ENCODE results near the gene TBC1D21. TPM values are rescaled to one million over a fixed set of nuclear protein-coding genes. Genes with fewer than 3 reads are reported as not detected.
A peak's percentile ranks its signal among the peaks of the same experiment; 100 is the strongest.

The TBC1D21 gene
- total and polyA plus RNA-seq, 8 donors, result not detected

DNA sequence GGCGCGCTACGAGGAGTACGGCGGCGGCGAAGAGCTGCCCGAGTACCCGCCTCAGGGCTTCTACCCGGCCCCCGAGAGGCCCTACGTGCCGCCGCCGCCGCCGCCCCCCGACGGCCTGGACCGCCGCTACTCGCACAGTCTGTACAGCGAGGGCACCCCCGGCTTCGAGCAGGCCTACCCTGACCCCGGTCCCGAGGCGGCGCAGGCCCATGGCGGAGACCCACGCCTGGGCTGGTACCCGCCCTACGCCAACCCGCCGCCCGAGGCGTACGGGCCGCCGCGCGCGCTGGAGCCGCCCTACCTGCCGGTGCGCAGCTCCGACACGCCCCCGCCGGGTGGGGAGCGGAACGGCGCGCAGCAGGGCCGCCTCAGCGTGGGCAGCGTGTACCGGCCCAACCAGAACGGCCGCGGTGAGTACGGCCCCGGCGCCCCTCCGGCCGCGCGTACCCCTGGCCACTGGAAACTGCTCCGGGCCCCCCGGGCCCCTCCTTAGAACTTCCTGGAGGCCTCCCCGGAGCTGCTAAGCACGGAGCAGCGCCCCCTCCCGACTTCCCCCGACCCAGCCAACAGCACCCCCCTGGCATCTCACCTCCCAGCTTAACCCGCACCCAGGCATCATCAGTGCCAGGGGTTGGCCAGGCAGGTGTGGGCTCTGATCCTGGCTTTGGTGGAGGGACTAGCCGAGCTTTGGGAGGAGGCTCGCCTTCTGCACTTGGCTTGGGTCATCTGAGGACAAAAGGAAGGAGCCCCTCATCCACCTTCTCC lies 54.3 kb downstream of the TBC1D21 start:
- intact Hi-C loops (cut with DNase I), result no loop called here
- Histone ChIP-seq H3K27me3 (no peaks in the 10 kb centered on the region), H3K4me1 (peaks cover 0 to 6% (median 5%) of the 10 kb centered on the region in 3 donors), H3K4me3 (peak overlapping the region; percentile 51 to 69 (median 61)), H3K36me3 (no peaks in the 10 kb centered on the region), H3K27ac (peak overlapping the region; percentile 70 to 83 (median 82)), H3K9me3 (no peaks in the 10 kb centered on the region)
- DNase-seq (peak; percentile 67 to 92 (median 80)), FAIRE-seq (no peak), ATAC-seq (peak; percentile 74 to 87 (median 82))
- 1% methylated on average over 37 to 78 of the region's 78 CpGs for WGBS, 2 donors
- TF ChIP-seq, protein P1, sequence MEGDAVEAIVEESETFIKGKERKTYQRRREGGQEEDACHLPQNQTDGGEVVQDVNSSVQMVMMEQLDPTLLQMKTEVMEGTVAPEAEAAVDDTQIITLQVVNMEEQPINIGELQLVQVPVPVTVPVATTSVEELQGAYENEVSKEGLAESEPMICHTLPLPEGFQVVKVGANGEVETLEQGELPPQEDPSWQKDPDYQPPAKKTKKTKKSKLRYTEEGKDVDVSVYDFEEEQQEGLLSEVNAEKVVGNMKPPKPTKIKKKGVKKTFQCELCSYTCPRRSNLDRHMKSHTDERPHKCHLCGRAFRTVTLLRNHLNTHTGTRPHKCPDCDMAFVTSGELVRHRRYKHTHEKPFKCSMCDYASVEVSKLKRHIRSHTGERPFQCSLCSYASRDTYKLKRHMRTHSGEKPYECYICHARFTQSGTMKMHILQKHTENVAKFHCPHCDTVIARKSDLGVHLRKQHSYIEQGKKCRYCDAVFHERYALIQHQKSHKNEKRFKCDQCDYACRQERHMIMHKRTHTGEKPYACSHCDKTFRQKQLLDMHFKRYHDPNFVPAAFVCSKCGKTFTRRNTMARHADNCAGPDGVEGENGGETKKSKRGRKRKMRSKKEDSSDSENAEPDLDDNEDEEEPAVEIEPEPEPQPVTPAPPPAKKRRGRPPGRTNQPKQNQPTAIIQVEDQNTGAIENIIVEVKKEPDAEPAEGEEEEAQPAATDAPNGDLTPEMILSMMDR (IDR thresholded peaks at IDR 0.05), result peak; percentile 19 to 37 (median 30)

DNA sequence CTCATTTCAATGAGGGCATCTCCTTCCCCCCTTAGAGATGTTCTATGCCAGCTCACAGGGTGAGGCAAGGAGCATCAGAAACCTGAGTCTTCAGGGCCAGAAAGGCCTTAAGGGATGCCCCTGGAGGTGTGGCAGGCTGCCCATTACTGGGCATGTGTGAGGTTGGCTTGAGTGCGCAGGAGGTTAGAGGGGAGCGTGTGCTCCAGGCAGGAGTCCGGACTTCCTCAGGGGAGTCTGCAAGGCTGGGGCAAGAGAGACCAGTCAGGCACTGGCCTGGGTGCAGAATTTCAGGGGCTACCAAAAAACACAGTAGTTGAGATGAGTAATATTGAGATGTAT lies 54.8 kb downstream of the TBC1D21 start:
- 45 to 65% methylated on average over 3 of the region's 3 CpGs for WGBS, 2 donors
- peaks cover 0 to 6% (median 5%) of the 10 kb centered on the region in 3 donors for H3K4me1 ChIP-seq
- H3K36me3 ChIP-seq, result no peaks in the 10 kb centered on the region
- H3K9me3 ChIP-seq, result no peaks in the 10 kb centered on the region
- peak overlapping the region in 3 of 4 donors; percentile 80 to 83 (median 83) for H3K27ac ChIP-seq
- FAIRE-seq, result no peak
- no peak for DNase-seq
- TF ChIP-seq, protein P1 (IDR thresholded peaks at IDR 0.05), result no peak
- peak overlapping the region in 3 of 4 donors; percentile 57 to 69 (median 65) for H3K4me3 ChIP-seq
- no peaks in the 10 kb centered on the region for H3K27me3 ChIP-seq
- ATAC-seq, result no peak
- intact Hi-C loops (cut with DNase I), result no loop called here

DNA sequence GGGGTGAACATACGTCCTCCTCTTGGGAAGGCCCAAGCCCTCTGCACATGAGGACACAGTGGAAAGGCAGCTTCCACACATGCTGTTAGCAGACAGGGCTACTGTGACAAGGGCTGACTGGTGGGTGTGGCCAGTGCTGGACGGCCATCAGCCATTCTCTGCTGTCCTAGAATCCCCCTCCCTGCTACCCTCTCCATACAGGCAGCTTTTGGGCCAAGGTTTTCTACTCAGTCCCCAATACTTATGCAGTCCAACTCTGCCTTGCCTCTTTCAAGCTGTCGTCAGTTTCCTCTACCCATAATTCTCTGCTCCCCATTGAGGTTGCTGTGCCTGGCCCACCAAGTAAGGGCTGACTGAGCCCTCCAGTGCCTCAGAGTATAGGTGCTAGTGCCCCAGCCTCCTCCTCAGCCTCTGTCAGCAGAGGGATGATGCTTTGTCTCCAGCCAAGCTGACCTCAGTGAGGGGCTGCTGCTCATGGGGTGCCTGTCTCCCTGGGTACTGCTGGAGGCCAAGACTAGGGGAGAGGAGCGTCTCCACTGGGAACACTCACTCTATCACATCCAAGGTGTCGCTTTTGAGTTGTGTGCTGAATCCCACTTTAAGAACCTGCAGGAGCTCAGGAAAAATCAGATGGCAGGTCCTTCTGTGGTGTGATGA lies 55.7 kb downstream of the TBC1D21 start:
- H3K36me3 ChIP-seq, result no peaks in the 10 kb centered on the region
- no peak overlapping the region for H3K4me3 ChIP-seq
- TF ChIP-seq, protein P1 (IDR thresholded peaks at IDR 0.05), result no peak
- H3K4me1 ChIP-seq, result peaks cover 5 to 11% (median 5%) of the 10 kb centered on the region in 3 donors
- WGBS, 2 donors, result 69 to 75% methylated on average over 5 of the region's 5 CpGs
- intact Hi-C loops (cut with DNase I), result no loop called here
- no peak overlapping the region for H3K27ac ChIP-seq
- no peak for DNase-seq
- H3K9me3 ChIP-seq, result no peaks in the 10 kb centered on the region
- ATAC-seq, result no peak
- H3K27me3 ChIP-seq, result no peaks in the 10 kb centered on the region
- no peak for FAIRE-seq

DNA sequence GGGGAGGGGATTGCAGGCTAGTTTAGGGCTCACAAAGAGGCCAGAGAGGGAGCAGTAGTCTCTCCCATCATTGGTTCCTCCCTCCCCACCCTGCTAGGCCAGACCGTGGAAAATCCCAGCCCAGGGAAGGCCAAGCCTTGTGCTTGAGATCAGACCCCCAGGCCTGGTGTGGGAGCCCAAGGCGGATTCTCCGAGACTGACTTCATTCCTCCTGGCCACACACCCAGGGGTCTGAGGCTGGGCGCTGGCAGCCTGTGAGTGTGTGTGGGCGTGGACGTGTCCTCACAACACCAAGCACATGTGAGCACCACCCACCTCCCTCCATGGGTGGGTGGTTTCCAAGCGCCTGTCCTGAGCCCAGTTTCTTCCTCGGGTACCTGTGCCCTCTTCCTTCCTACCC lies 57.0 kb downstream of the TBC1D21 start:
- Histone ChIP-seq H3K36me3 (no peaks in the 10 kb centered on the region), H3K9me3 (no peaks in the 10 kb centered on the region), H3K27me3 (no peaks in the 10 kb centered on the region), H3K4me3 (no peak overlapping the region), H3K27ac (no peak overlapping the region), H3K4me1 (peaks cover 5 to 20% (median 12%) of the 10 kb centered on the region in 3 donors)
- TF ChIP-seq, protein P1 (IDR thresholded peaks at IDR 0.05), result no peak
- DNase-seq (peak in 1 of 6 donors; percentile 32), ATAC-seq (no peak), FAIRE-seq (no peak)
- intact Hi-C loops (cut with DNase I), result no loop called here
- WGBS, 2 donors, result 85 to 88% methylated on average over 8 of the region's 8 CpGs

Measured in pancreas (tissue), 10 donors.